Heart left ventricle (tissue), 13 donors: ENCODE measurements around the gene GALNT13.

ENCODE experiments used
- CTCF ChIP-seq, 12 donors: fragments of 200-600 bp; sonication (generic) in 4 of 12; IDR thresholded peaks; one replicate each; pipeline versions ENCODE4 v1.5.0 to v1.8.0; 2018 to 2022; ENCODE audit warnings: antibody characterized with exemption in 12 of 12, mild to moderate bottlenecking in 5 of 12
- POLR2A ChIP-seq, 2 donors: fragments of 450-650 bp; IDR thresholded peaks; one replicate each; pipeline ENCODE4 v1.6.1; 2017; ENCODE audit warnings: antibody characterized with exemption in 2 of 2, mild to moderate bottlenecking in 2 of 2, moderate library complexity in 2 of 2
- donor health status: ischemic (EF 13 %, LVEDD 7.1; RV severe dilation, severe dysfunction).
- donor health status: DM: no; HTN: yes; CAD: no.
- donor health status: DM: no; HTN: no; CAD: no.
- donor health status: ischemic (EF 25% LVEDD 6.9; RV normal size, moderate dysfunction).
- donor health status: ischemic (EF 25% LVEDD 5.7; RV mildly dilated, moderate dysfunction).
- donor health status: ischemic (EF 35%, LVEDD 5.7; RV mildly dilated, moderate dysfunction).
- donor health status: nonischemic (EF 11% LVEDD 7.7; RV severe dilation, severe dysfunction).
- donor health status: DM: yes; HTN: yes; CAD: no.
- donor health status: PGD.
- donor health status: ischemic (EF 29% LVEDD 5.4; RV normal size, mild dysfunction).
- donor health status: nonischemic (EF 23%, LVEDD 6.1; RV moderate dilation, normal function).

DNA sequence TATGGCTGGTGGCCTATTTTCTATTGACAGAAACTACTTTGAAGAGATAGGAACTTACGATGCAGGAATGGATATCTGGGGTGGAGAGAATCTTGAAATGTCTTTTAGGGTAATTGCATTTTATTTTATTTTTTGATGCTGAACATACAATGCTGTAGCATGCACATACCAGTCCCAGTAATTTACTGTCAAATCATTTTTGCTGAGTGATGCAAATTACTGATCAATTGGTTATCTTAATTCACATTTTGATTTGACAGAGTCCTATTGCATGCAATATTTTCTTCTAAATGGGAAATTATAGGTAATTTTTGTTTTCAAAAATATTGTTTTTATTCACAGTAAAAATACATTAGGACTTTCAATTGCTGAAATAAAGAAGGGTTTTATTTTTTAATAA lies 387.3 kb downstream of the GALNT13 start:
- no peak for TF ChIP-seq CTCF (IDR thresholded peaks at IDR 0.05)
- no peak for TF ChIP-seq POLR2A (IDR thresholded peaks at IDR 0.05)
